OCI-LY1 (cell line): ENCODE results near the gene SLC2A11.

Source experiments
- H2AFZ ChIP-seq: fragments of 200-600 bp; sonication (generic), shearing (Covaris generic); 2 replicates; pipeline ENCODE4 v1.6.0; 2014; ENCODE audit warnings: antibody characterized with exemption, mild to moderate bottlenecking, low read length
- H3F3A ChIP-seq: fragments of 200-600 bp; sonication (generic), shearing (Covaris generic); 2 replicates; pipeline ENCODE4 v1.6.0; 2014; ENCODE audit warnings: mild to moderate bottlenecking, antibody characterized with exemption, low read length, moderate library complexity; ENCODE audit not compliant: insufficient read depth
- H3K27ac ChIP-seq: fragments of 200-600 bp; sonication (generic); 2 replicates; pipeline ENCODE4 v1.5.1; 2014; ENCODE audit warnings: low read length, mixed run types, mild to moderate bottlenecking, low read depth; ENCODE audit not compliant: poor library complexity, severe bottlenecking
- H3K27me3 ChIP-seq: fragments of 200-600 bp; sonication (generic); 2 replicates; pipeline ENCODE4 v1.6.0; 2014; ENCODE audit warnings: antibody characterized with exemption, mild to moderate bottlenecking, low read length, moderate library complexity; ENCODE audit not compliant: insufficient read depth
- H3K36me3 ChIP-seq: fragments of 200-600 bp; sonication (generic); 2 replicates; pipeline ENCODE4 v1.6.1; 2014; ENCODE audit warnings: mild to moderate bottlenecking, antibody characterized with exemption, low read length, moderate library complexity, mixed read lengths; ENCODE audit not compliant: insufficient read depth
- H3K4me1 ChIP-seq: fragments of 200-600 bp; sonication (generic); 2 replicates; pipeline ENCODE4 v1.5.1; 2014; ENCODE audit warnings: mild to moderate bottlenecking, low read length, moderate library complexity; ENCODE audit not compliant: insufficient read depth, severe bottlenecking
- H3K4me2 ChIP-seq: fragments of 200-600 bp; sonication (generic), shearing (Covaris generic); 2 replicates; pipeline ENCODE4 v1.6.1; 2014; ENCODE audit warnings: low read length
- H3K4me3 ChIP-seq: fragments of 200-600 bp; sonication (generic); 2 replicates; pipeline ENCODE4 v1.5.1; 2014; ENCODE audit warnings: low read length, low read depth, mild to moderate bottlenecking, mixed read lengths; ENCODE audit not compliant: poor library complexity, severe bottlenecking
- H3K79me2 ChIP-seq: fragments of 200-600 bp; shearing (Covaris generic); 2 replicates; pipeline ENCODE4 v1.6.1; 2016; ENCODE audit warnings: mixed run types, low read length, mixed read lengths; ENCODE audit not compliant: insufficient read depth
- H3K9ac ChIP-seq: fragments of 200-600 bp; sonication (generic), shearing (Covaris generic); 2 replicates; pipeline ENCODE4 v1.6.1; 2014; ENCODE audit warnings: mild to moderate bottlenecking, low read length, mixed read lengths
- H3K9me2 ChIP-seq: fragments of 200-600 bp; sonication (generic), shearing (Covaris generic); 2 replicates; pipeline ENCODE4 v1.6.1; 2014; ENCODE audit warnings: low read depth, mild to moderate bottlenecking, low read length, mixed read lengths
- H3K9me3 ChIP-seq: fragments of 200-600 bp; shearing (Covaris generic); 2 replicates; pipeline ENCODE4 v1.6.1; 2014; ENCODE audit warnings: low read length, mixed read lengths
- H4K20me1 ChIP-seq: fragments of 200-600 bp; sonication (generic), shearing (Covaris generic); 2 replicates; pipeline ENCODE4 v1.6.0; 2016; ENCODE audit warnings: mild to moderate bottlenecking, low read length; ENCODE audit not compliant: insufficient read depth
- EZH2 ChIP-seq: fragments of 200-600 bp; sonication (generic), shearing (Covaris generic); IDR thresholded peaks from 2 replicates; pipeline ENCODE4 v1.8.0; 2017; ENCODE audit warnings: borderline replicate concordance, mixed run types, mild to moderate bottlenecking, antibody characterized with exemption, low read length, moderate library complexity, mixed read lengths
- TF ChIP-seq, protein P1 (sequence below): fragments of 200-600 bp; sonication (generic), shearing (Covaris generic); IDR thresholded peaks from 2 replicates; pipeline ENCODE4 v1.5.1; 2017; ENCODE audit warnings: mild to moderate bottlenecking, antibody characterized with exemption, low read length, moderate library complexity, mixed read lengths

The SLC2A11 gene

DNA sequence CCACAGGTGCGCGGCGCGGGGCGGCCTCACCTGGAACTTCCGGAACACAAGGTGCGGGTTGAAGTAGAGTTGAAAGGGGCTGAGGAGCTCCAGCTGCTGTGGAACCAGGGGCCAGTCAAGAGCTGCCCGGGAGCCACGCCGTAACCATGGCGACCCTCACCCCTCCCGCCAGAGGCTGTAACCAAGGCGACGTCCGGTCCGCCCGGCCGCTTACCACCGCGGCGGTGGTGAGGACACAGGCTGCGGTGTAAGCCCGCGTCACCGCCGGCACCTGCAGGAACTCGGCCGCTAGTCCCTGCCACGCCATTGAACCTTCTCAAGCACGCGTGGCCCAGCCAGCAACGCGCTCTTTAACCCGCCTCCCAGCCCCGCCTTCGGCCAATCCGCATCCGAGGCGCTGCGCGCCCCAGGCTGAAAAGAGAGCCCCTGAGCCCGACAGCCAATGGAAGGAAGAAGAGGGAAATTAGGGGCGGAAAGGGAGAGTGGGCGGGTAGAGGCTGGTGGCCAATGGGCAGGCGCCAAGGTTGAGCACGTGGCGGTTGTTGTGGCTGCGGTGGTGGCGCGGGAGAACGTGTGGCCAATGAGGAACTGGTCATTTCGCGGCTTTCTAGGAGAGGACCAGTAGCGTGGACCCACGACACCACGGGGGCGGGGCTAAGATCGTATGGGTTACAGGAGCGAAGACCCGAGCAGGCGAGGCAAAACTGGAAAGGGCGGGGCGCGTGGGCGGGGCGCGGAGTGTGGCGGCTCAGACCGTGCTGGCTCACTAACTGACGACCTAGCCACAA lies 18.8 kb upstream of the SLC2A11 start, which contains the start of gene DERL3:
Gene DERL3 (minus strand): TSS at position 326 of the 788 bp plus-strand sequence. CDS start 19 bp downstream, at position 307.
- Histone ChIP-seq H3K27ac (peak within 1 kb of the TSS; percentile 97), H3K9ac (peak within 1 kb of the TSS; percentile 62), H3K4me3 (peak within 1 kb of the TSS; percentile 55)

DNA sequence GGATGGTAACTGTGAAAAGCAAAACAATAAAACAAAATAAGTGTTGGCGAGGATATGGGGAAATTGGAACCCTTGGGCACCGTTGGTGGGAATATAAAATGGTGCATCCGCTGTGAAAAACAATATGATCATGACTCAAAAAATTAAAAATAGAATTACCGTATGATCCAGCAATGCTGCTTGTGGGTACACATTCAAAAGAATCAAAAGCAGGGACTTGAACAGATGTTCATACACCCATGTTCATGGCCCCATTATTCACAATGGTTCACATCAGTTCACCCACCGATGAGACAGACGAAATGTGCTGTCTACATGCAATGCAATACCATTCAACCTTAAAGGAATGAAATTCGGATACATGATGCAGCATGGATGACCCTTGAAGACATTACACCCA lies 17.6 kb upstream of the SLC2A11 start:
- H4K20me1 ChIP-seq, result no peaks in the 10 kb centered on the region
- H2AFZ ChIP-seq, result no peak overlapping the region
- H3K9ac ChIP-seq, result peak overlapping the region; percentile 54; the same call in 1 of the 2 replicates
- H3K4me2 ChIP-seq, result peak overlapping the region; percentile 76; the same call in 1 of the 2 replicates
- H3K27me3 ChIP-seq, result no peaks in the 10 kb centered on the region
- H3K9me3 ChIP-seq, result no peaks in the 10 kb centered on the region
- peak overlapping the region; percentile 97 for H3K27ac ChIP-seq
- no peak for TF ChIP-seq EZH2
- TF ChIP-seq, protein P1, sequence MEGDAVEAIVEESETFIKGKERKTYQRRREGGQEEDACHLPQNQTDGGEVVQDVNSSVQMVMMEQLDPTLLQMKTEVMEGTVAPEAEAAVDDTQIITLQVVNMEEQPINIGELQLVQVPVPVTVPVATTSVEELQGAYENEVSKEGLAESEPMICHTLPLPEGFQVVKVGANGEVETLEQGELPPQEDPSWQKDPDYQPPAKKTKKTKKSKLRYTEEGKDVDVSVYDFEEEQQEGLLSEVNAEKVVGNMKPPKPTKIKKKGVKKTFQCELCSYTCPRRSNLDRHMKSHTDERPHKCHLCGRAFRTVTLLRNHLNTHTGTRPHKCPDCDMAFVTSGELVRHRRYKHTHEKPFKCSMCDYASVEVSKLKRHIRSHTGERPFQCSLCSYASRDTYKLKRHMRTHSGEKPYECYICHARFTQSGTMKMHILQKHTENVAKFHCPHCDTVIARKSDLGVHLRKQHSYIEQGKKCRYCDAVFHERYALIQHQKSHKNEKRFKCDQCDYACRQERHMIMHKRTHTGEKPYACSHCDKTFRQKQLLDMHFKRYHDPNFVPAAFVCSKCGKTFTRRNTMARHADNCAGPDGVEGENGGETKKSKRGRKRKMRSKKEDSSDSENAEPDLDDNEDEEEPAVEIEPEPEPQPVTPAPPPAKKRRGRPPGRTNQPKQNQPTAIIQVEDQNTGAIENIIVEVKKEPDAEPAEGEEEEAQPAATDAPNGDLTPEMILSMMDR, result no peak
- no peaks in the 10 kb centered on the region for H3F3A ChIP-seq
- no peaks in the 10 kb centered on the region for H3K9me2 ChIP-seq
- H3K4me3 ChIP-seq, result no peak overlapping the region
- peaks cover 26% of the 10 kb centered on the region; the same call in 1 of the 2 replicates for H3K36me3 ChIP-seq
- no peaks in the 10 kb centered on the region for H3K79me2 ChIP-seq
- H3K4me1 ChIP-seq, result peaks cover 64% of the 10 kb centered on the region

More for the DNA sequence above, 18.8 kb upstream of the SLC2A11 start, which contains the start of gene DERL3:
- Histone ChIP-seq H2AFZ (no peak within 1 kb of the TSS), H3K4me1 (peaks cover 52% of the 10 kb centered on the region), H3K9me3 (no peaks in the 10 kb centered on the region), H3K36me3 (peaks cover 36% of the 10 kb centered on the region), H3F3A (no peaks in the 10 kb centered on the region), H3K9me2 (no peaks in the 10 kb centered on the region), H4K20me1 (no peaks in the 10 kb centered on the region), H3K4me2 (peak within 1 kb of the TSS; percentile 76), H3K79me2 (no peaks in the 10 kb centered on the region), H3K27me3 (no peaks in the 10 kb centered on the region)
- no peak for TF ChIP-seq EZH2
- TF ChIP-seq, protein P1, result no peak

DNA sequence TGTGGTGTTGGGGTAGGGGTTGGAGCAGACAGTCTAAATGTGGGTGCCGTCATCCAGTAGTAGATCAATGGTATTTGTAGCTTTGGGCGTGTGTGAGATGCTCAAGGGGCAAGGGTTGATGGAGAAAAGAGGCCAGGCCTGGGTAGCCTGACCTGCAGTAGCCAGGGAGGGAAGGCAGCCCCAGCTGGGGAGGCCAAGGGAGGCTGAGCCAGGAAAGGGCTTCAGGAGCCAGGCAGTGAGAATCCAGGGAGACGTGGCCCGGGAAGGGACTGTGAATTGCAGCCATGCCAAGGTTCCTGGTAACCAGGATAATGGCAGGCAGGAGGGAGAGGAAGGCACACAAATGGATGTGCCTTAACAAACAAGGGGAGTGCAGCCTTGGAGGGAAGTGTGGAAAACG lies 16.4 kb upstream of the SLC2A11 start:
- Histone ChIP-seq H3K4me2 (no peak overlapping the region), H3K4me1 (peaks cover 71% of the 10 kb centered on the region), H3K36me3 (peaks cover 14% of the 10 kb centered on the region; the same call in 1 of the 2 replicates), H3K27ac (no peak overlapping the region), H3F3A (no peaks in the 10 kb centered on the region), H3K79me2 (no peaks in the 10 kb centered on the region), H3K27me3 (no peaks in the 10 kb centered on the region), H3K4me3 (no peak overlapping the region), H4K20me1 (no peaks in the 10 kb centered on the region), H3K9me3 (no peaks in the 10 kb centered on the region), H3K9ac (no peak overlapping the region), H3K9me2 (no peaks in the 10 kb centered on the region), H2AFZ (no peak overlapping the region)
- TF ChIP-seq, protein P1, result no peak
- TF ChIP-seq EZH2, result no peak
